ENCODE measurements around the gene FSTL5. TPM values are rescaled to one million over a fixed set of nuclear protein-coding genes. Genes with fewer than 3 reads are reported as not detected.

The FSTL5 gene
- total and polyA plus RNA-seq, 2 of the 8 experiments (the other 6 are each of a cell fraction or from before 2014, with no cell fraction given): 0.09 to 0.32 TPM

DNA sequence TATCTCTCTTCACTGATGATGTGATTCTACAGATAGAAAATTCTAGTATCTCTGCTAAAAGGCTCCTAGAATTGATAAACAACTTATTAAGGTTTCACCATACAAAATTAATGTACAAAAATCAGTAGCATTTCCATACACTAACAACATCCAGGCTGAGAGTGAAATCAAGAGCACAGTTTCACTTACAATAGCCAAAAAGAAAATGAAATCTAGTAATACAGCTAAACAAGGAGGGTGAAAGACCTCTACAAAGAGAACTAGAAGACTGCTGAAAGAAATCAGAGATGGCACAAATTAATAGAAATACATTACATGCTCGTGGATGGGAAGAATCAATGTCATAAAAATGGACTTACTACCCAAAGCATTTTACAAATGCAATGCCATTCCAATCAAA, 751.9 kb downstream of the FSTL5 start:
- CTCF ChIA-PET (ENCODE audit: partially characterized antibody): interaction anchor here (0.6 kb wide), 1 partner anchor 637 kb away, joined by 3 read pairs; no protein-coding TSS in a partner anchor
- Histone ChIP-seq H3K79me2 (ENCODE audit: control insufficient read depth in 1 of 2, insufficient read depth in 2 of 2, low read length in 2 of 2) (no peaks in the 10 kb centered on the region), H3K14ac (ENCODE audit: insufficient read length) (no peak overlapping the region), H3K23me2 (ENCODE audit: low read depth, low read length) (no peaks in the 10 kb centered on the region), H4K91ac (replicated peaks; ENCODE audit: insufficient read length, low read length) (no peak overlapping the region), H4K5ac (ENCODE audit: insufficient read length, low read depth, low read length) (no peak overlapping the region), H3K4ac (replicated peaks; ENCODE audit: insufficient read length, low read depth, low read length) (no peak overlapping the region), H3K4me3 (ENCODE audit: extremely low read depth in 1 of 4, insufficient read depth in 2 of 4, low read depth in 3 of 4, low read length in 4 of 4) (no peak overlapping the region), H2BK5ac (ENCODE audit: low read depth, low read length) (no peak overlapping the region), H3K56ac (replicated peaks; ENCODE audit: insufficient read length, low read depth, low read length) (no peak overlapping the region), H3K4me1 (replicated peaks in 1 of 4; ENCODE audit: control insufficient read depth in 3 of 4, insufficient read depth in 4 of 4, low read length in 3 of 4) (no peaks in the 10 kb centered on the region), H3K23ac (ENCODE audit: insufficient read length) (no peak overlapping the region), H2AFZ (ENCODE audit: low read length) (no peak overlapping the region), H4K20me1 (replicated peaks in 1 of 2; ENCODE audit: control insufficient read depth in 1 of 2, insufficient read depth in 2 of 2, low read length in 2 of 2) (no peaks in the 10 kb centered on the region), H3K79me1 (ENCODE audit: low read depth, low read length) (no peaks in the 10 kb centered on the region), H3K9me3 (ENCODE audit: insufficient read depth in 2 of 2, low read depth in 1 of 2, low read length in 1 of 2) (no peaks in the 10 kb centered on the region), H3K9ac (replicated peaks in 1 of 4; ENCODE audit: extremely low read depth in 1 of 4, low read depth in 3 of 4, low read length in 3 of 4) (no peak overlapping the region), H3K27ac (ENCODE audit: low read depth, low read length) (no peak overlapping the region), H3K18ac (ENCODE audit: extremely low read depth, low read length) (no peak overlapping the region), H3K27me3 (replicated peaks in 1 of 4; ENCODE audit: control insufficient read depth in 3 of 4, extremely low read depth in 1 of 4, insufficient read depth in 3 of 4, low read length in 3 of 4) (no peaks in the 10 kb centered on the region), H3K4me2 (ENCODE audit: insufficient read depth in 1 of 2, low read depth in 2 of 2, low read length in 2 of 2) (no peak overlapping the region), H4K8ac (ENCODE audit: extremely low read depth, insufficient read depth, low read length) (no peak overlapping the region), H2BK12ac (ENCODE audit: low read depth, low read length) (no peak overlapping the region), H2BK120ac (replicated peaks; ENCODE audit: low read depth, low read length) (no peak overlapping the region), H3K36me3 (ENCODE audit: control insufficient read depth in 2 of 4, insufficient read depth in 4 of 4, low read length in 3 of 4) (no peaks in the 10 kb centered on the region), H2BK15ac (ENCODE audit: low read length) (no peak overlapping the region), H2BK20ac (ENCODE audit: low read length) (no peak overlapping the region), H2AK5ac (ENCODE audit: low read depth, low read length) (no peak overlapping the region)
- FAIRE-seq (no peak), DNase-seq (ENCODE audit: low read depth in 1 of 2, low spot score in 2 of 2) (no peak)
- POLR2A ChIA-PET (ENCODE audit: partially characterized antibody): no interaction called here
- WGBS, 2 experiments (ENCODE audit: extremely low coverage in 1 of 2, insufficient coverage in 1 of 2, insufficient read length in 1 of 2, insufficient replicate concordance in 2 of 2, low coverage in 1 of 2, low lambda C conversion rate in 2 of 2, missing lambda C conversion rate in 1 of 2): 100% methylated on average over 1 of the region's 1 CpG; no CpG with 5 or more reads in 1 of the 2 experiments
- no peak for TF ChIP-seq ASH2L (IDR thresholded peaks at IDR 0.05; ENCODE audit: low read length)

Data from H1 (cell line).